ENCODE data around the gene ATP1B1.

The ATP1B1 gene

GRCh38 chr1:169133801-169134502 is 27.5 kb downstream of the ATP1B1 start:
- peak; percentile 52 for FAIRE-seq
- DNase-seq (ENCODE audit: extremely low spot score, insufficient read length, low read depth): no peak

DNA sequence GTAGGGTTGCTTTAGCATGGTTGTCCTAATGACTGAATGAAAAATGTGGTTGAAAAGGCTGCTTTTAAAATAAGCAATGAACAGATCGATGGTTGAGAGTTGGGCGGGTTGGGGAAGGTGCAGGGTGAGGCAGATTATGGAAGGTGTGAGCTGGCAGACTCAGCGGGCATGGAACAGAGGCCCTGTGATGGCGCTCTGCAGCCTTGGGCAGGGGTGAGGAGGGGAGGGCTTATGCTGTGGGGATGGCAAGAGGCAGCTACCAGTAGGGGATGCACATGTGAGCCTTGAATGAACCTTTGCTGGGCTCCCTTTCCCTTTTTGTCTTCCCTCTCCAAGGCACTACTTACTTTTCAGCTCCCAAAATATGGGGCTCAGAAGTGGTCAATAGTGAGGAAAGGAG is 30.9 kb downstream of the ATP1B1 start:
- DNase-seq (ENCODE audit: extremely low spot score, insufficient read length, low read depth): no peak
- no peak for FAIRE-seq

DNA sequence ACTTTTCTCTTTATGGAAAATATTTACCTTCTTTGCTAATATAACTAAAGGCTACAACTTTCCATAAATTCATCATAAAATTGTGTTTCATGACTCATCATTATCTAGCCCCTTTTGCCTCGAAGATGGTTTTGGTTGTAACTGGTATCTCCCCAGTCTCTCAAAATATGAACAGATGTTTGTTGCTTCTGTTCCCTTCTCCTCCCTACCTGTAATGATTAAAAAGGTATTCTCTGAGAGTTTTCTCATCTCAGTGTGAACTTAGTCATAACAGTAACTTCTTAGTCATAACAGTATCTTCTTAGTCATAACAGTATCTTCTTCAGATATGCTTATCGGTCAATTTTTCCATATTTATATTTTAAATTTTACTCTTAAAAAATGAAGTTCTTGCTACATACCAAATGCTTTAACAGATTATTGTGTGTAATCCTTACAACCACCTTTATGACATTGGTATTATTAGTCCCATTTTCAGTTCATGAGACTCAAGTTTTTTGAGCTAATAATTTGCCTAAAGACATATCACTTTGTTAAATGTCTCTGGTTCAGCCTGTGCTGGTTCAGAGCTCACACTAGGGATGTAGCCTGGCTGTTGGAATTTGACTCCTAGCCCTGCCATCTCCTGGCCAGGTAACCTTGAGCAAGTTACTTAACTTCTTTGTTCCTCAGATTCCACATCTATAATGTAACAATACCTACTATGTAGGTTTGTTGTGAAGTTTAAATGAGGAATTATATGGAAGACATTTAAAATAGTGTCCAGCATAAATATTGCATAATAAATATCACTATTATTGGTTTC is 32.6 kb downstream of the ATP1B1 start:
- DNase-seq (ENCODE audit: extremely low spot score, insufficient read length, low read depth) (peak; percentile 62), FAIRE-seq (peak; percentile 93)

DNA sequence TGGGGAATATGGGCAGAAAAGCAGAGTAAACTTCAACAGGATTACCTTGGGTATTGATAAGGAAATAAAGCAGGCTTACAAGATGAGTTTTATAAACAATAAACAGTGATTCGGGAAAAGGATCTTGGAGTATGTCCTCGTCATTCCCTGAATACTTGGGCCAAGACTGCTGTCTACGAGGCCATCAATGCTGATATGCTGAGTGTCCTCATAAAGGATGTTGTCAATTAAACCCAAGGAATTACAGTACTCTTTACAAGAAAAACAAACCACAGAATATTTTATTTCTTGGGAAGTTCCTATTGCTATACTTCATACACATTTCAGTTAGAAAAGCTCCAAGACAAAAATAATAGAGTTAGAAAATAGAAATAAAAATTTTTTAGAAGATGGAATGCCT is 34.9 kb downstream of the ATP1B1 start:
- FAIRE-seq: no peak
- DNase-seq (ENCODE audit: extremely low spot score, insufficient read length, low read depth): no peak

- no peak for FAIRE-seq
Measured at GRCh38 chr1:169142129-169142528, 35.6 kb downstream of the ATP1B1 start.

GRCh38 chr1:169143346-169143745 is 36.9 kb downstream of the ATP1B1 start:
- FAIRE-seq: no peak
- no peak for DNase-seq (ENCODE audit: extremely low spot score, insufficient read length, low read depth)

More at GRCh38 chr1:169142129-169142528, 35.6 kb downstream of the ATP1B1 start:
- DNase-seq (ENCODE audit: extremely low spot score, insufficient read length, low read depth): no peak

DNA sequence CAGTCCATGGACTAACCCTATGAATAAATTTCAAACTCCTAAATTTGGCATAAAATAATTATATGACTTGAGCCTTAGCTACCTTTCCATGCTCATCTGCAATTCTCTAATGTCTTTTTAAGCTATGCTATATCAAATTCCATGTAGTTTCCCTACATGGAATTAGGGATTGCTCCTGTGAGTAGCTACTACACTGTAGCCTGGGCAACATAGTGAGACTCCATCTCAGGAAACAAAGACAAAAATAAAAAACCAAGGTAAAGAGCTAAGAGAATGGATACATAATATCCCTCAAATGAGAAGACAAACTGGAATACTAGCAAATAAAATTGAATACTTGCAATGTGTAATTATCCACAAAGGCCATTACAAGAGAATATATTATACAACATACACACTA is 37.5 kb downstream of the ATP1B1 start:
- DNase-seq (ENCODE audit: extremely low spot score, insufficient read length, low read depth): no peak
- FAIRE-seq: no peak

DNA sequence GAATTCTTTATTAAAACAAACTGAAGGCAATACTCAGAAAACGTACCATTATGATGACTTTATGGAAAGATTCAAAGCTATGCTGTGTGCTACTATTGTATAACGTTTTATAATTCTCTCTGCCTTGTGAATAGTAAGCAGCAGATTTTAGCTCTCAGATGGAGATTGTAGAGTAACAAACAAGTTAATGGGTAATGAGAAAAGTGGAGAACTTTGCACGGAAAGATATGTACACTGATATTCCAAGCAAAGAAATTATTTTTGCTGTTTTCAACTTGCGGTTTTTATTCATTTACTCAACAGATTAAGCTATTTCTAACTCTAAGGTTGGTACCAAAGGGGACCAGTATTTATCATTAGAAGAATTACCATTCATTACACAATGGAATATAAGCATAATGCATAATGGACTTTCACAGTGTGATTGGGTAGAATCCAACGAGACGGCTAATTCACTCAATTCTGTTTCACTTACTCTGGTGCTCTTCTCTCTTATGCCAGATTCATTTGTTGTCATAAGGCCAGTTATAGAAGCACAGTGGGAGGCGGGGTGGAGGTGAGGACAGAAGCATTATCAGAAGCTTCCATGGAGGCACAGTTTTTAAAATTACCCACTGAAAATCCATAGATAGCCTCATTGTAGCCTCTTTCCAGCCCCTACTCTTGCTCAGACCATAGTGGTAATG is 38.6 kb downstream of the ATP1B1 start:
- FAIRE-seq (no peak), DNase-seq (ENCODE audit: extremely low spot score, insufficient read length, low read depth) (no peak)

DNA sequence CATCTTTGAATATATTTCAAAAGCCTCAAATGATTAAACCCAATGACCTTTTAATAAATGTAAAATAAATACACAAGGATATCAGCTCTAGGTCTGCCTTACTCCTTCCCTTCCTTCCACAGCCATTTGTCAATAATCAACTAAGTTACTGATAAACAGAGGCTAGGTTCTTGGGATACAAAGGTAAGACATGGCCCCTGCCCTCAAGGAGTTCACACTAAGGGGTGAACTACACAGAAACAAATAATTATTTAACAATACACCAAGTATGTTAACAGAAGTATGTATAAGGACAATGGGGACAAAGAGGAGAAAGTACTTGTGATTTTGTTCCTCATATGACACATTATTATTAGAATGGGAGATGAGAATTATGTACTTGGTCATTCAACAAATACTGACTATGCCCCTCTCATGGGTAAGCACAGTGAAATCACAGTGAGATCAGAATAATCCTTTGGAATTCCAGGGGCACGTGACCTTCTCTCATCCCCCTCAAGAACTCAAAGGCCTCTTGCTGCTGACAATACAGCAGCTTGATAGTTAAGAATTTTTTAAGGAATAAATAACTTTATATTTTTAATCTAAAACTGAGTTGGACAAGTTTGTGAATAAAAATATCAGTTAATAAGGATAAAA is 40.2 kb downstream of the ATP1B1 start:
- DNase-seq (ENCODE audit: extremely low spot score, insufficient read length, low read depth) (no peak), FAIRE-seq (no peak)

GRCh38 chr1:169148472-169149252 is 42.2 kb downstream of the ATP1B1 start:
- DNase-seq (ENCODE audit: extremely low spot score, insufficient read length, low read depth): no peak
- peak; percentile 81 for FAIRE-seq

DNA sequence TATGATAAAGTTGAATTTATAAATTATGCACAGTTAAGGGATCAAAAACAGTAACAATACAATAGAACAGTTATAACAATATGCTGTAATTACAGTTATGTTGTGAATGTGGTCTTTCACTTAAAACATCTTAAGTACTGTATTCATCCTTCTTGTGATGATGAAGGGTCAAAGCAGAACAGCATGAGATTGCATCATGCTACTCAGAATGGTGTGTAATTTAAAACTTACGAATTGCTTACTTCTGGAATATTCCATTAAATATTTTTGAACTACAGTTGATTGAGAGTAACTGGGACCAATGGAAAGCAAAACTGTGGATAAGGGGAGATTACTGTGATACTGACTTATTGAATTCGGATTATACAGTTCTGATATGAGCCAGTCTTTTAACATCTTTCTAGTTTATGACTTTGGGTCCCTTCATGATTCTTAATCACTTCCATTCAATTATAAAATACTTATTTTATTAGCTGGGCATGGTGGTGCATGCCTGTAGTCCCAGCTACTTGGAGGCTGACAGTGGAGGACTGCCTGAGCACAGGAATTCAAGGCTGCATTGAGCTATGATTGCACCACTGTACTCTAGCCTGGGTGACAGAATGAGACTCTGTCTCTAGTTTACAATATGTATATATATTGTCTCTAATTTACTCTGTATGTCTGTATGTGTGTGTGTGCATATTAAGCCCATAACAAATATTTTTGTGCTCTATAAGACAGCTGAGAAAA is 43.2 kb downstream of the ATP1B1 start:
- DNase-seq (ENCODE audit: extremely low spot score, insufficient read length, low read depth) (no peak), FAIRE-seq (no peak)

DNA sequence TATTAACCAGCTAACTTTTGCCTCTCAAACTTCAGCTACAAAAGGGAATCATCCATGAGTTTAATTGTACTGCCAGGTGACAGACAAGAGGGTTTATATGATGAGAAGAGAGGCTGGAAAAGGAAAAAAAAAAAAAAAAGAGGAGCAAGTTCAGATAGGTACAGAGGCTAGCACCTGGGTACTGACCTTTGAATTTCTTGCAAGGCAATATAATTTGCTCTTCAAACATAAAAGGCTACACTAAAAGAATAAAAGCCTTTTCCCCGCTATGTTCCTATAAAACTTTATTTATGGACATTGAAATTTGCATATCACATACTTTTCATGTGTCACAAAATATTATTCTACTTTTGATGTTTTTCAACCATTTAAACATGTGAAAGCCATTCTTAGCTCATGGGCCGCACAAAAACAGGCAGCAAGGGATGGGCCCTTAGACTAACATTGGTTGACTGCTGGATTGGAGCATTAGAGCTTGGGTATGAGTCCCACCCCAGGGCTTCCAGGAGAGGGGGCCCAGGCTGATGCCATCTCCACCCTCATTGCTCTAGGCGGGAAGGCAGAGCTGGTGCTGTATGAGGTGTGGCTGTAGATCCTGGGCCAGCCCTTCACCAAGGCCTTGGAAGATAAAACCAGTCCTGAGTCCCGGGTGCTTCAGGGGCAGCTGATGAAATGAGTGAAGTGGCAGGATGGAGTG is 44.3 kb downstream of the ATP1B1 start:
- no peak for FAIRE-seq
- DNase-seq (ENCODE audit: extremely low spot score, insufficient read length, low read depth): no peak

DNA sequence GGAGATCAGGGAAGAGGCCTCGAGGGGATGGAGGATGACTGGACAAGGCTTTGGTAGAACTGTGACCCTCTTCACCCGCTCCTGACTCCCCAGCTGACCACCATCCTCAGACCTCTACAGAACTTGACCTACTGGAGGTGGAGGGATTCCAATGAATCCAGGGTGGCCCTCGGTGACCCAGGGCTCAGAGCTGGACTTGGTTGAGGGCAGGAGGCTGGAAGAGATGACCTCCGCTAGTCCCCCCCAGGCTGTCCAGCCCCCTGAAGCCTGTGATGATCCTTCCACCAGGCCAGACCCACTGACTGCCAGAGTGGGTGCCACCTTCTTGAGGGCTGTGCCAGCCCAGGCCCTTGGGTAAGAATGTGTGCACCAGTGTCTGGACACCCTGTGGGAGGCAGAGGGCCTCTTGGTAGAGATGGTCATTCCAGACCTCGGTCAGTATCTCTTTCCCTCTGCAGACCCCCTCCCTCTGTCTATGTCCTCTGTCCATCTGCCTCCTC is 44.9 kb downstream of the ATP1B1 start:
- no peak for DNase-seq (ENCODE audit: extremely low spot score, insufficient read length, low read depth)
- FAIRE-seq: no peak

DNA sequence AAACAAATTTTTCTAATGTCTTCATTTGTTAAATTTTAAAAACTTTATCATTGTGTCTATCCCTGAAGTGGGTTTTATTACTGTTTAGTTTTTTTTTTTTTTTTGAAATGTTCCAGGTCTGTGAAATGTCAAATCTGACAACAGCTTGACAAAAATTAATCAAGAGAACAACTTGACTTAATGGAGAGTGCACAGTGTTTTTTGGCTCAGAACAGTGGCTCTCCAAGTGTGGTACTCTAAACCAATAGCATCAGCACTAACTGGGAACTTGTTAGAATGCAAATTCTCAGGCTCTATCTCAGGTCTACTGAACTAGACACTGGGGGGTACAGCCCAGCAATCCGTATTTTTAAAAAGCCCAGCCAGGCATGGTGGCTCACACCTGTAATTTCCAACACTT is 49.2 kb downstream of the ATP1B1 start:
- no peak for FAIRE-seq
- DNase-seq (ENCODE audit: extremely low spot score, insufficient read length, low read depth): no peak

DNA sequence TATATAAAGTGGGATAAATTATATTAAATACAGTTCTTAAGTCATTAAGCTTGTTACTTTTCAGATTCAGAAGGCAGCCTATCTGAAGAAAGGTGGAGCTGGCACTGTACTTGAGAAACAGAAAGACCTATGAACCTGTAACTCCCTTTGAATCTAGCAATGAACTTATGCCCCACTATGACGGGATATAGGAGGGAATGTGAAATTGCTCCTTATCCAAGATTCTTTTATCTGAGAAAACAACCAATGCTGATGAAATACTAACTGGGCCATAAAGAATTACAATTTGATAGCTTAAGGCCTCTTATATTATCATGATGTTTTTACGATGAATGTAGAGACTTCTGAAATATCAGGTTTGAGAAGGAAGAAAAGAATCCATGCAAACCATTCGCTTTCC is 50.1 kb downstream of the ATP1B1 start:
- FAIRE-seq: no peak
- no peak for DNase-seq (ENCODE audit: extremely low spot score, insufficient read length, low read depth)

DNA sequence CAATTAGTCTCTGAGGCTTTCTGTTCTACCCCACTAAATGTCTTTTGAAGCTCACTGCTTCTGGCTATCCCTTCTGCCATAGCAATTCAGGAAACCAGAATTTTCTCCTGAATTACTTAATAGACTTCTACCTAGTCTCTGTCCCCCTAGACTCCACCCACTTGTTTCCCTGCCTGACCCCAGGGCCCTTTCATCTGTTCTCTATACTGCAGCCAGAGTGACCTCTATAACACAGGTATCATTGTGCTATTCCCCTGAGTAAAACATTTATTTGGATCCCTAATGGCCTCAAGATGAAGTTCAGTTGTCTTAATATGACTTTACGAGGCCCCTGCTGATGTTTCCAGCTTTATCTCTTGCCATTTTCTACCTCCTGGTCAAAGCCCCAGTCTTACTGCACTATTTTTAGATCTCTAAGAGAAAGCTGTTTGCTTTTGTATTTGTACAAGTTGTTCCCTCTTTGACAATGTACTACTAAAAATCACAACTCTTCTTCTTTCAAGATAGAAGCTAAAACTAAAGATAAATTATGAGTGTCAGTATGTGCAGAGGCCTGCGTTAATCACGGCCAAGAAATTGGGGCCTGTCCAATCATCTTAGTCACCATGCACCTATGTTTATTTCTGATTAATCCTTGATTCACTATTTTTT is 54.5 kb downstream of the ATP1B1 start:
- no peak for DNase-seq (ENCODE audit: extremely low spot score, insufficient read length, low read depth)
- FAIRE-seq: no peak

DNA sequence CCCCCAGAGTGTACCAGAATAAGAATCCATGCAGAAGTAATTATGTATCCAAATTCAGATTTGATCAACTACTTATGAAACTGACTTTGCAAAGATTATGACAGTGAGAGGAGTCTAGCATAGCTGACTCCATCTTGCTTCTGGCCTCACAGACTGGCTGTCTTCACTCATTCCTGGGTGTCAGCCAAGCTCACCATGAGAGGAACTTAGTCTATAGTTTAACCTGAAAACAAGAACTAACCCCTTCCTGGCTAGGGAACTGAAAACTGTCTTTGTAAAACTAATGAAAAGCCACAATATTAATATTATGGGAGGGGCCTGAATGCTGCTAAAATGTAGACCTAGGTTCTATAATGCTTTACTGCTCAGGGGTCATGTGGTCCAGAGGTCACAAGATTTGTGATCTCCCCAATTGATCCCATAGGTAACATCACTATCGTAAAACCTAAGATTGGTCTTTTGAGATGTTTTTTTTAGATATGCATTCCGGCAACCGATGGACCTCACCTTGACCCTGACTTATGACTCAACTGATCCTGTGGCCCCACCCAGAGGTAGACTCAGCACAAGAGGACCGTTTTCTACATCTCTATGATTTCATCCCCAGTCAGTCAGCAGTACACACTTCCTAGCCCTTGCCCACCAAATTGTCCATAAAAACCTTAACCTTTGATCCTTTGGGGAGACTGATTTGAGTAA is 55.2 kb downstream of the ATP1B1 start:
- FAIRE-seq (peak; percentile 80), DNase-seq (ENCODE audit: extremely low spot score, insufficient read length, low read depth) (no peak)
